Measurements from ENCODE around the gene PARD3B.

The PARD3B gene

DNA sequence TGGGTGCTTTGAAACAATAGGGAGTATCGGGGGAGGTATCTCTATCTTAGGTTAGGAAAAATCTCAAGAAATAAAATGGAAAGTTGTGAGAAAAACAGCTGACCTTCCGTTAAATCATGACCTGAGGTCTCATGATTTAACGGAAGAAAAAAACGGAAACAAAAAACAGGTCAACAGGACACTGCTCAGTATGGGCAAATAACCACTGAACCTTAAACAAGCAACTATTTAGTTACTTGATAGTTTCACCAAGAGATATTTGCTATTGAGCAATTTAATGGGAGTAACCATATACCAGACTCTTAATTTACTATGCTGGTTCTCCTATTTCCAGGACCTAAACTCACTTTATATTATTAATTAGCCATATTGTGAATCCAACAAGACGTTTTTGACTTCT, 150.8 kb downstream of the PARD3B start:
- no peak for DNase-seq (ENCODE audit: low spot score)

GRCh38 chr2:204705243-204705932, 160.1 kb downstream of the PARD3B start:
- no peak for DNase-seq (ENCODE audit: low spot score)

DNA sequence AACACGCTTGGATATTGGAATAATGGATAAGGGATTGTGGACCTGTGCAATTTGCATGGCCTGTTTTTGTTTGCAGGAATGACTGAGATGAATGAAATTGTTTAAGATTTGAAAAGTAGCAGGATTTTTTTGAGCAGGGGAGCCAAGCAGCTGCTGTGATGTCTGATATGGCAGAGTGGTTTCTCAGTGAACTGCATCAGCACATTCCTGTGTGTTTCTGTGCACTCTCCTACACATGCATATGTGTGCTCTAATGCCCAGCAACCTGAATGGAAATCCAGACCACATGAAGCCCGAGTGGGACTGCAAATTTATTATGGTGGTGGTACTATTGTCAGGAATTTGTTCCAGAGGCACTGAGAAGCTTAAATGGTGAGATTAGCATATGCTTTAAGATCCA, 161.7 kb downstream of the PARD3B start:
- no peak for DNase-seq (ENCODE audit: low spot score)

DNA sequence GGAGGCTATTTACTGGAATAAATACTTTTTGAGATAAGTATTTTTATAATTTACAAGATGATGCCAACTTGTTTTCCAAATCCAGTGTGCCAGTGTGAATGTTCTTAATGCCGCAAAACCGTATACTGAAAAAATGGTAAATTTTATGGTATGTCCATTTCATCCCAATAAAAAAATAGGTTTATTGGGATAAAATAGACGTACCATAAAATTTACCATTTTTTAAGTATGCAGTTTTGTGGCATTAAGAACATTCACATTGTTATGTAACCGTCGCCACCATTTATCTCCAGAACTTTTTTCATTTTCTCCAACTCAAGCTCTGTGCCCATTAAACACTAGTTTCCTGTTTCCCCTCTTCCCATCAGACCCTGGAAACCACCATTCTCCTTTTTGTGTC, 167.9 kb downstream of the PARD3B start:
- DNase-seq (ENCODE audit: low spot score): no peak

GRCh38 chr2:204715361-204715760, 170.1 kb downstream of the PARD3B start:
- no peak for DNase-seq (ENCODE audit: low spot score)

DNA sequence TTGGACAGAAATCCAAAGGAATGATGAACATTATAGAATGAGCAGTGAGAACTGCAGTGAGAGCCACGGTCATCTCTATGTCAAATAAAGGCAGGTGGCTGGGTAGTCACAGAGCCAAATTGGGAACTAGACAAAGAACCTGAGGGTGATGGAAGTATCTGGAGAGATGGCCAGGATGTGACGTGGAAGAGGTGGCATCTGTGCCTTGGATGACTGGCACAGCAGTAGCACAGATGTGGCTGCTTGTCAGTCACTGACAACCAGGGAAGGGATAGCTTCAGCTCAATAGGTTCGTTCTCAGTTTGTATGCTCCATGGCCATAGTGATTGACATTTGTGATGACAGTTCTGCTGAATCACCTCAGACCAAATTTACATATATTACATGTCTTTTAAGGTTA, 172.3 kb downstream of the PARD3B start:
- DNase-seq (ENCODE audit: low spot score): no peak

DNA sequence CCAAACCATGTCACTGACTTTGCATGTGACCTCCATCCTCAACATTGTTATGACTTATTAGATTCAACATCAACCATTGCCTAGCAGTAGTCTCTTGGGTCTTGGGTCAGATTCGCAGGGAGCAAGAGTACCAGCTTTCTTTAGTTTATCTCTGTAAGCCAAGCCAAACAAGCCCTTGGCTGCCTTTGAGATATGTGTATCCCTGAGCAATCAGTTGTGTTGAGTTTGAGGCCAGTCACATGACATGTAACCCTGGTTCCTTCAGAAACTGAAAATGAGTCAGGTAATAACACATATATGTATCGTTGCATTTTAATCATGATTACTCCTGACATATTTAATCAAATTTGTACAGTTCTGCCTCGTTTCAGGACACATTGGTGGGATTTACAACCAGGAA, 173.3 kb downstream of the PARD3B start:
- no peak for DNase-seq (ENCODE audit: low spot score)

- no peak for DNase-seq (ENCODE audit: low spot score)
Measured at GRCh38 chr2:204720874-204721273, 175.6 kb downstream of the PARD3B start.

GRCh38 chr2:204722207-204722606, 176.9 kb downstream of the PARD3B start:
- DNase-seq (ENCODE audit: low spot score): no peak

DNA sequence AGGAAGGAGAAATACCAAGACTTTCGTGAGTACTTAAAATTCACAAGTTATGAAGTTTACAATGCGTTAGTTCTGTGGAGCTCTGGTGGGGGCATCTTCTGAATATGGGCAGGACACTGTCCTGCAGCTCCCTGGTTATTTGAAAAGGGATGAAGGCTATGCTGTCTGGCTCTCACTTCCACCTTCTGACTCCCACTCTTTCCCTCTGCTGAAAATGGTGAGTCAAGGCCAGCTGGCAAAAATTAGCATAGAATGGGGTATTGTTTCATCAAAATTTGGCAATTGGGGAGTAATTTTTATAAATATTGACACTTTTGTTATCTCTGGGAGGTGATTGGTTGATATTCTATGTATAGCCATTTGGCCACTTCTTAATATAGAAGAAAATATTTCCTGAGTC, 177.4 kb downstream of the PARD3B start:
- DNase-seq (ENCODE audit: low spot score): no peak

DNA sequence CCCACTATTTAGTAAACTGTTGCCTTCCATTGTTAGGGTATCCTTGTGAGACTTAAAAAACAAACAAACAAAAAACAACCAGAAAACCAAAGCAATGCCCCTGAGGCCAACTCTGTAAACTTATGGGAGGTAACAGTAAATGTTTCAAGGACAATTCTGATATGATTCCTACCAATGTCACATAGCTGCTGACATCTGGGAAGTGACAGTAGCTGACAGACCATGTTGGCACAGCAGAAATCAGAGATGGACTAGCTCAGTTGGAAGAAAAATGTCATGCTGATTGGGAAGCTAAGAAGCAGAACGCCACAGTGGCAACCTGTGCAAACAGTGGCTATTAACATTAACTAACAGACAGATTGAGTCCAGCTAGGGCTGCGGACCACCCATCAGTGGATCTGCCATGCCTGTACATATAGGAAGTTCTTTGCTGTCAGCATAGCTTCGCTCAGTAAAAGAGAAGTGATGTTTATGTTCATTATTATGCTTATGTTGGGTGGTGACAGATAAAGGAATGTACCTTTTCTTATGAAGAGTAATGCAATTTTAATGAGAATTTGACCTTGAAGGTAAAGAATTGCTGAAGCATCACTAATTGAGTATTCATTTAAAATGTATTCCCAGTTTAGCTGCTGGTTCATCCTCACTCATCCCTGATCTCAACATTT, 180.6 kb downstream of the PARD3B start:
- DNase-seq (ENCODE audit: low spot score): no peak

- DNase-seq (ENCODE audit: low spot score): no peak
Measured at GRCh38 chr2:204726831-204727230, 181.6 kb downstream of the PARD3B start.

DNA sequence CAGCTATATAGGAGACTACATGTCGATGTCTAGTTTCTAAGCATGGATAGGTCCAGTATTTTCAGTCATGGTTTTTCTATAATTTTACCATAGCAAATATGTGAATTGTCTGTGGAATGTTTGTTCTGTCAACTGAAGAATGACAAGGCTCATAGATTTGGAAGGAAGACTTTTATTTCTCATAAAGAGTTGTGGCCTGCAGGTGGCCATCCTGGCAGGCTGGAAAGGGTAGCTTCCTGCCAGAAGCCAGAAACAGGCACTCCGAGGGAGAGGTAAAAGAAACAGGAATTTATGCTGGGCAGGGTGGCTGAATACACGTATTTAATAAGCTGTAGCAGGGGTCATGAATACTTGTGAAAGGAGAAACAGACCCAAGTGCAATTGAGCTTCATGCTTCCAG, 182.1 kb downstream of the PARD3B start:
- DNase-seq (ENCODE audit: low spot score): no peak

GRCh38 chr2:204730603-204731002, 185.3 kb downstream of the PARD3B start:
- no peak for DNase-seq (ENCODE audit: low spot score)

DNA sequence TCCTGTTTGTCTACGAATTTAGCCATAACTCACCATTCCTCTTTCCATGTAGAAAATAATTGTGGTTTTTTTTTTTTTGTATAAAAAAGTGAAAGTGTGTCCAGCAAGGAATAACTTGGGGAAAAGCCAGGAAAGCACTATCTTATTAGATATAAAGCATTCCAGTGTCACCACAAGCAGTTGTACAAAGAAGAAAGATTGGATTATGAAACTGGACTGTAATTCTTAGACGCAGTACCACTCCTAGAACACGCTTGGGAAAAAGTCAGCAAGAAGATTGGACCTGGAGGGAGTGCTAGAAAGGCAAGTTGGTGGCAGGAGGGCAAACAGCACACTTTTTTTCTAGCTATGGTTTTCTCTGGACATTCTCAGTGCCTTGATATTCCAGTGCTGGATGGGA, 186.7 kb downstream of the PARD3B start:
- DNase-seq (ENCODE audit: low spot score): no peak

- DNase-seq (ENCODE audit: low spot score): no peak
Measured at GRCh38 chr2:204737296-204737695, 192.0 kb downstream of the PARD3B start.

DNA sequence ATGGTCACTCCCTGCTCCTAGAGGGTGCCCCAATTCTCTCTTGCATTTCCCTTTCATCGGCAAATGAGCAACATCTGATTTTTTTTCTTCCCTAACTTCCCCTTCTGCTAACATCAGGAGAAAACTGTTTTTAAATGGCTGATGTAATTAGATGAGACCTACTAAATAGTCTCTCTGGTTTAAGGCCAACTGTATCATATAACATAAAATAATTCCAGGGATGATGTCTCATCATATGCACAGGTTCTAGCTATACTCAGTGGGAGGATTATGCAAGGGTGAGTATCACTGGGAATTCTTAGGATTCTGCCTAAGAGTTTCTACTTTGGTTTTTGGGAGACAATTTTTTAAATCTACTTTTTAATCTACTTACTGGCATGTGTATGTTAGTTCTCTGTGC, 193.4 kb downstream of the PARD3B start:
- DNase-seq (ENCODE audit: low spot score): no peak

- no peak for DNase-seq (ENCODE audit: low spot score)
Measured at GRCh38 chr2:204743393-204743960, 198.2 kb downstream of the PARD3B start.

- DNase-seq (ENCODE audit: low spot score): no peak
Measured at GRCh38 chr2:204744506-204744905, 199.2 kb downstream of the PARD3B start.

DNA sequence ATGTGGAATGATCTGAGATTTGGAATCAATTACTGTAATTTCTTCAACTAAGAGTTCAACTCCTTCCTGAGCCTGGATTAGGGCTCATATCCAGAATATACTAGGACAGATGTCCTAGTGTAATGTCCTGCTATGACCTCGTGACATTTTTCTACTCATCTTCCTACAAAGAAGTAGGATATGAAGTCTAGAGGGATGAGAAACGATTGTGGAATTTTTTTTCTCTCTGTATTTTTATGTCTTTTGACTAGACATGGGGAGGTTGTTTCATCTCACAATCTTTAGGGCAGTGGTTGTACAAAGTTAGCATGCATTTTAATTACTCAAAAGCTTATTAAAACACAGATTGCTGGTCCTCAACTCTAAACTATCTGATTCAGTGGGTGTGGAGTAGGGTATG, 203.0 kb downstream of the PARD3B start:
- no peak for DNase-seq (ENCODE audit: low spot score)

DNA sequence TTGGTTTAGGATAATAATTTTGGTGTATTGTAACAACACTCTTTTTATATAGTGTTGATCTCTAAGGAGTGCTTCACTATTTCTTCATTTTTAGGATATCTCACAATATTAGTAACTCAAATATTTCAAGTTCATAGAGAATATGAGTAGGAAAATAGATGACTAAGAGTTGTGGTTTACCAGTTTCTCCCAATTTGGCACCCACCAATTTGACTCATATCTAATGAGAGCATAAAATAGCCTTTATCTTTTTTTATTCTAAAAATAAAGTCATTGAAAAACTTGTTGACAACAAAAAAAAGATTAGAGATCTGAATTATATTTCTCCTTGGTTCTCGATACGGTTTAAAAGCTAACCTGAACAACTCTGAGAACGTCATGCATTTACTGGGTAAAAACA, 204.0 kb downstream of the PARD3B start:
- DNase-seq (ENCODE audit: low spot score): no peak

DNA sequence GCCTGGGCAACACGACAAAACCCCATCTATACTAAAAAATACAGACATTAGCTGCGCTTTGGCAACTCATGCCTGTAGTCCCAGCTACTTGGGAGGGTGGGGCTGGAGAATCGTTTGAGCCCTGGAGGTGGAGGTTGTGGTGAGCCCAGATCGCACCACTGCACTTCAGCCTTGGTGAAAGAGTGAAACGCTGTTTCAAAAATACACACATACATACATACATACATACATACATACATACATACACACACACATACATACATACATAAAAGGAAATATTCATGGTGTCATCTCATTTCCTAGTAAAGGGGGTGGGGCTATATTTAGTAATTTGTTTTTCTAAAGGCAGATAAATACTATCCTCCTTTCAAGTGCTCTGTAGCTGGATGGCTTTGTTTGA, 205.1 kb downstream of the PARD3B start:
- DNase-seq (ENCODE audit: low spot score): no peak

- no peak for DNase-seq (ENCODE audit: low spot score)
Measured at GRCh38 chr2:204751472-204751871, 206.2 kb downstream of the PARD3B start.

GRCh38 chr2:204753841-204754240, 208.6 kb downstream of the PARD3B start:
- DNase-seq (ENCODE audit: low spot score): no peak

Data from CD4-positive, alpha-beta T cell treated with Interleukin-2 at 100 ng/mL for 4 hours (primary cell).